K562 (cell line): ENCODE results near the gene UBE2N. TPM values are rescaled to one million over a fixed set of nuclear protein-coding genes. Genes with fewer than 3 reads are reported as not detected.

Experiments used
- ATAC-seq: fragments of 200-7000 bp; cut with Tn5 transposase; 3 replicates; pipeline ENCODE4 v1.9.1; 2020; ENCODE audit warnings: moderate library complexity
- BruUV-seq: library from RNA; stranded (reverse); fragments of 400-500 nt; replicated peaks from 2 replicates; lab custom pipeline; 2021; lab: Mats Ljungman, UMichigan
- CTCF ChIA-PET: fragments of 300-600 bp; formaldehyde crosslinking; extraction: SDS; loops from one replicate; lab custom pipeline; 2021; ENCODE audit warnings: low intra/inter-chr PET ratio; lab: Yijun Ruan, JAX
- POLR2A ChIA-PET: fragments of 300-600, 350-650 bp; sonication (Branson Sonifier 250); formaldehyde crosslinking; extraction: SDS; loops from one replicate; lab custom pipeline; 2021; ENCODE audit warnings: antibody characterized with exemption, inconsistent platforms; lab: Yijun Ruan, JAX
- DNase-seq, 4 experiments: peaks; one replicate each; pipeline versions ENCODE4 v3.0.0 to v3.0.0-alpha.2; 2011 to 2018; ENCODE audit warnings: low spot score in 3 of 4, mixed read lengths in 3 of 4; ENCODE audit errors: extremely low read depth in 1 of 4
- FAIRE-seq: peaks from 2 replicates; lab custom pipeline; 2011; peaks lifted over from hg19 to GRCh38; lab: Jason Lieb, UNC
- H2AFZ ChIP-seq: 2 replicates; pipeline ENCODE4 v1.6.0; 2011; ENCODE audit warnings: low read depth, low read length, control low read depth, inconsistent platforms
- H3K27ac ChIP-seq: fragments of 200-600 bp; 3 replicates; pipeline ENCODE4 v1.8.0; 2011; ENCODE audit warnings: low read depth, mild to moderate bottlenecking, control low read depth, inconsistent platforms, low read length, moderate library complexity, mixed read lengths; ENCODE audit errors: extremely low read depth
- H3K27me3 ChIP-seq, 2 experiments: fragments of 300-600 bp in 1 of 2; 2 replicates in 1 of 2; 3 replicates in 1 of 2; pipeline versions ENCODE4 v1.6.0 to v1.8.0; 2011; ENCODE audit warnings: inconsistent platforms in 2 of 2, low read length in 2 of 2, mild to moderate bottlenecking in 1 of 2, mixed read lengths in 1 of 2, moderate library complexity in 1 of 2; ENCODE audit not compliant: control insufficient read depth in 2 of 2, insufficient read depth in 2 of 2
- H3K36me3 ChIP-seq: fragments of 300-600 bp; 3 replicates; pipeline ENCODE4 v1.8.0; 2011; ENCODE audit warnings: mild to moderate bottlenecking, low read length, inconsistent platforms; ENCODE audit not compliant: control insufficient read depth, insufficient read depth
- H3K4me1 ChIP-seq, 2 experiments: fragments of 200-600 bp in 1 of 2; replicated peaks in 1 of 2; 2 replicates in 1 of 2; 3 replicates in 1 of 2; pipeline versions ENCODE4 v1.5.1 to v1.8.0; 2011; ENCODE audit warnings: inconsistent platforms in 2 of 2, low read length in 2 of 2, mild to moderate bottlenecking in 1 of 2, mixed read lengths in 1 of 2, moderate library complexity in 1 of 2; ENCODE audit not compliant: control insufficient read depth in 2 of 2, insufficient read depth in 2 of 2
- H3K4me2 ChIP-seq: 2 replicates; pipeline ENCODE4 v1.6.1; 2011; ENCODE audit warnings: low read length, control low read depth, inconsistent platforms, mixed read lengths; ENCODE audit not compliant: insufficient read depth
- H3K4me3 ChIP-seq: fragments of 200-600 bp; sonication (generic), shearing (Covaris generic); 2 replicates; pipeline ENCODE4 v1.5.1; 2016; ENCODE audit warnings: control low read depth, inconsistent platforms
- H3K79me2 ChIP-seq: fragments of 200-600 bp; 3 replicates; pipeline ENCODE4 v1.8.0; 2011; ENCODE audit warnings: low read length, inconsistent platforms; ENCODE audit not compliant: control insufficient read depth, insufficient read depth
- H3K9ac ChIP-seq, 2 experiments: 2 replicates each; pipeline versions ENCODE4 v1.6.0 to v1.6.1; 2011; ENCODE audit warnings: low read depth in 2 of 2, low read length in 2 of 2, control low read depth in 1 of 2, inconsistent platforms in 1 of 2, mild to moderate bottlenecking in 1 of 2, mixed read lengths in 1 of 2; ENCODE audit not compliant: insufficient read depth in 1 of 2
- H3K9me1 ChIP-seq: one replicate; pipeline ENCODE4 v1.6.0; 2011; ENCODE audit warnings: inconsistent platforms, mild to moderate bottlenecking, low read length, moderate library complexity; ENCODE audit not compliant: control insufficient read depth, insufficient read depth
- H3K9me3 ChIP-seq: replicated peaks from 2 replicates; pipeline ENCODE4 v1.5.1; 2011; ENCODE audit warnings: low read depth, low read length, inconsistent platforms; ENCODE audit not compliant: control insufficient read depth, insufficient read depth
- H4K20me1 ChIP-seq: replicated peaks from 2 replicates; pipeline ENCODE4 v1.6.1; 2011; ENCODE audit warnings: low read length, inconsistent platforms, mixed read lengths; ENCODE audit not compliant: control insufficient read depth, insufficient read depth
- KHSRP ChIP-seq: fragments of 450-650 bp; IDR thresholded peaks from 2 replicates; pipeline ENCODE4 v1.6.1; 2017
- SIN3A ChIP-seq, 2 experiments: fragments of 150-350 bp in 1 of 2; IDR thresholded peaks; 2 replicates each; pipeline ENCODE4 v1.6.1; 2011 to 2016; ENCODE audit warnings: borderline replicate concordance in 2 of 2, low read depth in 2 of 2, low read length in 2 of 2, mild to moderate bottlenecking in 2 of 2, moderate library complexity in 2 of 2; ENCODE audit not compliant: control insufficient read depth in 1 of 2
- SRSF7 ChIP-seq: fragments of 200-400 bp; formaldehyde crosslinking; optimal IDR thresholded peaks from 2 replicates; pipeline ENCODE3; 2017; ENCODE audit warnings: mild to moderate bottlenecking, low read depth, low read length
- TEAD2 ChIP-seq: fragments of 450-650 bp; IDR thresholded peaks from 2 replicates; pipeline ENCODE4 v1.6.1; 2016; ENCODE audit warnings: missing genetic modification characterization, control low read depth, missing compliant biosample characterization
- ZNF121 ChIP-seq: sonication (generic); formaldehyde crosslinking; conservative IDR thresholded peaks from 2 replicates; pipeline ENCODE4 v1.8.0; 2022; ENCODE audit warnings: missing genetic modification reagents
- in situ Hi-C: fragments of 300-500 bp; cut with MboI; formaldehyde crosslinking; loops from 4 replicates; pipeline ENCODE4 v1.15.0; 2018; ENCODE audit warnings: inconsistent platforms, mixed read lengths
- intact Hi-C: fragments of 100-400 bp; cut with micrococcal nuclease; formaldehyde crosslinking; loops from 2 replicates; pipeline ENCODE4 v1.14.2; 2022
- polyA plus RNA-seq, 8 experiments: library from polyadenylated mRNA; depleted of rRNA in 4 of 8; stranded (reverse) in 5 of 8; unstranded in 3 of 8; fragments of >200 nt; fragmentation: Nextera tagmentation in 2 of 8; fragmentation: Illumina TruSeq in 1 of 8; extraction: Ambion mirVana in 2 of 8; extraction: Trizol in 1 of 8; gene quantifications; 2 replicates each; pipeline versions ENCODE4 v1.2.1 to v1.2.3, GENCODE V29; 2011 to 2014; ENCODE audit warnings: inconsistent platforms in 1 of 8, missing spikeins in 1 of 8
- total RNA-seq, 7 experiments: library from RNA; depleted of rRNA in 6 of 7; stranded (reverse); fragments of >200 nt in 6 of 7; fragmentation: Illumina TruSeq in 2 of 7; extraction: Trizol in 2 of 7; gene quantifications; 2 replicates each; pipeline versions ENCODE4 v1.2.1 to v1.2.3, GENCODE V29; 2011 to 2021; ENCODE audit warnings: low replicate concordance in 1 of 7
- TF ChIP-seq, protein P1 (sequence below): sonication (generic); formaldehyde crosslinking; IDR thresholded peaks from 2 replicates; pipeline ENCODE4 v1.8.0; 2023; ENCODE audit warnings: mild to moderate bottlenecking, missing genetic modification reagents

UBE2N gene
- total and polyA plus RNA-seq, 9 of the 15 experiments (the other 6 are each of a cell fraction or from before 2014, with no cell fraction given) = 189 to 826 (median 260) TPM

DNA sequence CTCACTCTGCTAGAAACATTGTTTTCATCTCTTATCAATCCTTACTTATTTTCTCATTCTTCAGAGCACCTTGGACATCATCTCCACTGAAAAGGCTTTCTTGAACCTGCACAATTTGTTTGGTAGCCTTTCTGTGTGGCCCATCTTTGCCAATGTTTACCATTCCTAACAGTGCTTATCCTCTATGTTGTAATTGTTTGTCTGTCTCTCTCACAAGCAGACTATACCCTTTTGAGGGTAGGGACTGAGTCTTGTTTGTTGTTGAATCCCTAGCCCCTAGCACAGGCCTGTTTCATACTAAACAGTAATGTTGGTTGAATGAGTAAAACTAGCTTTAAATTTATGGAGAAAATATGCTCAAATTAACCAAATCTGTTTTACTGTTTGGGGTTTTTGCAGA lies 34.8 kb upstream of the UBE2N start (continued):
- TF ChIP-seq, protein P1, sequence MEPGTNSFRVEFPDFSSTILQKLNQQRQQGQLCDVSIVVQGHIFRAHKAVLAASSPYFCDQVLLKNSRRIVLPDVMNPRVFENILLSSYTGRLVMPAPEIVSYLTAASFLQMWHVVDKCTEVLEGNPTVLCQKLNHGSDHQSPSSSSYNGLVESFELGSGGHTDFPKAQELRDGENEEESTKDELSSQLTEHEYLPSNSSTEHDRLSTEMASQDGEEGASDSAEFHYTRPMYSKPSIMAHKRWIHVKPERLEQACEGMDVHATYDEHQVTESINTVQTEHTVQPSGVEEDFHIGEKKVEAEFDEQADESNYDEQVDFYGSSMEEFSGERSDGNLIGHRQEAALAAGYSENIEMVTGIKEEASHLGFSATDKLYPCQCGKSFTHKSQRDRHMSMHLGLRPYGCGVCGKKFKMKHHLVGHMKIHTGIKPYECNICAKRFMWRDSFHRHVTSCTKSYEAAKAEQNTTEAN (CRISPR knock-in tag) = no peak
- TF ChIP-seq TEAD2 (tag) = no peak

DNA sequence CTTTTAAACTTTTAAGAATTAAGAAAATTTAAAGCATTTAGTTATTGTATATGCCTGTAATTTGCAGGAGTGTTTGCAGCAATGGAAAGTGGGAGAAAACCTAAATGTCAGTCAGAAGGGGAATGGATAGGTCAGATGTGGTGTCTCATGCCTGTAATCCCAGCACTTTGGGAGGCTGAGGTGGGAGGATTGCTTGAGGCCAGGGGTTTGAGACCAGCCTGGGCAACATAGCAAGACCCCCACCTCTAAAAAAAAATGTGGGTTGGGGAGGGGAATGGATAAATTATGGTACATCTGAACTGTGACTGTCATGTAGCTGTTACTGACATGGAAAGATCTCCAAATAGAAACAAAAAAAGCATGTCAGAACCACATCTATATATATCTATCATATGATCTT lies 27.6 kb upstream of the UBE2N start:
- in situ Hi-C loops (no loop called here), intact Hi-C loops (no loop called here)
- no peak overlapping the region for H3K27ac ChIP-seq
- H3K4me1 ChIP-seq = peaks cover 3 to 4% of the 10 kb centered on the region in 2 experiments; a peak in 2 of 5 replicates
- no peak overlapping the region for H3K4me3 ChIP-seq
- no peaks in the 10 kb centered on the region for H4K20me1 ChIP-seq
- BruUV-seq = no TSS peak
- no peak overlapping the region for H3K4me2 ChIP-seq
- FAIRE-seq (no peak), ATAC-seq (no peak), DNase-seq (no peak)
- H3K9ac ChIP-seq = no peak overlapping the region
- H3K9me3 ChIP-seq = no peaks in the 10 kb centered on the region
- peaks cover 47% of the 10 kb centered on the region for H3K36me3 ChIP-seq
- CTCF ChIA-PET = interaction anchor here (0.5 kb wide), 1 partner anchor 372 kb away, joined by 3 read pairs; no protein-coding TSS in a partner anchor
- H3K79me2 ChIP-seq = peaks cover 55% of the 10 kb centered on the region
- H3K9me1 ChIP-seq = no peaks in the 10 kb centered on the region
- no peaks in the 10 kb centered on the region for H3K27me3 ChIP-seq
- TF ChIP-seq SRSF7 = no peak
- no peak for TF ChIP-seq KHSRP
- TF ChIP-seq SIN3A (IDR thresholded peaks at IDR 0.05; ENCODE audit: borderline replicate concordance in 2 of 2, control insufficient read depth in 1 of 2, low read depth in 2 of 2, low read length in 2 of 2) = no peak
- peak; percentile 53; the same call in 1 of the 2 replicates for TF ChIP-seq ZNF121
- TF ChIP-seq, all 486 proteins: peak for 1
- POLR2A ChIA-PET = no interaction called here
- H2AFZ ChIP-seq = no peak overlapping the region
